ENCODE measurements around the gene PDE10A.

PDE10A gene

GRCh38 chr6:165659945-165660856 lies 2.8 kb downstream of the PDE10A start:
- no peak overlapping the region for H3K4me3 ChIP-seq (ENCODE audit: low read length)
- peaks cover 8% of the 10 kb centered on the region for H3K4me1 ChIP-seq (ENCODE audit: control insufficient read depth, insufficient read depth, low read length)
- H3K27me3 ChIP-seq (ENCODE audit: control insufficient read depth, insufficient read depth, low read length), result peaks cover 64% of the 10 kb centered on the region
- no peaks in the 10 kb centered on the region for H3K9me3 ChIP-seq (ENCODE audit: control insufficient read depth, low read length)
- H3K36me3 ChIP-seq (ENCODE audit: control insufficient read depth, insufficient read depth, low read length), result no peaks in the 10 kb centered on the region
- no peak overlapping the region for H3K9ac ChIP-seq (ENCODE audit: low read length)

GRCh38 chr6:165658395-165659058 lies 4.5 kb downstream of the PDE10A start:
- H3K27me3 ChIP-seq (ENCODE audit: control insufficient read depth, insufficient read depth, low read length), result peaks cover 47% of the 10 kb centered on the region
- no peak overlapping the region for H3K9ac ChIP-seq (ENCODE audit: low read length)
- no peaks in the 10 kb centered on the region for H3K9me3 ChIP-seq (ENCODE audit: control insufficient read depth, low read length)

GRCh38 chr6:165657325-165657680 lies 5.7 kb downstream of the PDE10A start:
- Histone ChIP-seq H3K27me3 (ENCODE audit: control insufficient read depth, insufficient read depth, low read length) (peaks cover 39% of the 10 kb centered on the region), H3K9ac (ENCODE audit: low read length) (no peak overlapping the region), H3K9me3 (ENCODE audit: control insufficient read depth, low read length) (no peaks in the 10 kb centered on the region), H3K4me1 (ENCODE audit: control insufficient read depth, insufficient read depth, low read length) (peaks cover 8% of the 10 kb centered on the region), H3K36me3 (ENCODE audit: control insufficient read depth, insufficient read depth, low read length) (no peaks in the 10 kb centered on the region), H3K4me3 (ENCODE audit: low read length) (no peak overlapping the region)

More at GRCh38 chr6:165658395-165659058, 4.5 kb downstream of the PDE10A start:
- Histone ChIP-seq H3K4me3 (ENCODE audit: low read length) (no peak overlapping the region), H3K4me1 (ENCODE audit: control insufficient read depth, insufficient read depth, low read length) (peaks cover 8% of the 10 kb centered on the region), H3K36me3 (ENCODE audit: control insufficient read depth, insufficient read depth, low read length) (no peaks in the 10 kb centered on the region)

GRCh38 chr6:165656581-165657324 lies 6.3 kb downstream of the PDE10A start:
- Histone ChIP-seq H3K9me3 (ENCODE audit: control insufficient read depth, low read length) (no peaks in the 10 kb centered on the region), H3K4me1 (ENCODE audit: control insufficient read depth, insufficient read depth, low read length) (peaks cover 8% of the 10 kb centered on the region), H3K9ac (ENCODE audit: low read length) (no peak overlapping the region), H3K4me3 (ENCODE audit: low read length) (no peak overlapping the region), H3K27me3 (ENCODE audit: control insufficient read depth, insufficient read depth, low read length) (peaks cover 38% of the 10 kb centered on the region), H3K36me3 (ENCODE audit: control insufficient read depth, insufficient read depth, low read length) (no peaks in the 10 kb centered on the region)

- no peak overlapping the region for H3K9ac ChIP-seq (ENCODE audit: low read length)
- no peaks in the 10 kb centered on the region for H3K9me3 ChIP-seq (ENCODE audit: control insufficient read depth, low read length)
- no peak overlapping the region for H3K4me3 ChIP-seq (ENCODE audit: low read length)
- H3K4me1 ChIP-seq (ENCODE audit: control insufficient read depth, insufficient read depth, low read length), result no peaks in the 10 kb centered on the region
- peaks cover 23% of the 10 kb centered on the region for H3K27me3 ChIP-seq (ENCODE audit: control insufficient read depth, insufficient read depth, low read length)
- H3K36me3 ChIP-seq (ENCODE audit: control insufficient read depth, insufficient read depth, low read length), result no peaks in the 10 kb centered on the region
Measured at GRCh38 chr6:165655191-165655590, 7.8 kb downstream of the PDE10A start.

GRCh38 chr6:165654144-165654543 lies 8.9 kb downstream of the PDE10A start:
- Histone ChIP-seq H3K9me3 (ENCODE audit: control insufficient read depth, low read length) (no peaks in the 10 kb centered on the region), H3K4me1 (ENCODE audit: control insufficient read depth, insufficient read depth, low read length) (no peaks in the 10 kb centered on the region), H3K9ac (ENCODE audit: low read length) (no peak overlapping the region), H3K27me3 (ENCODE audit: control insufficient read depth, insufficient read depth, low read length) (peaks cover 14% of the 10 kb centered on the region), H3K4me3 (ENCODE audit: low read length) (no peak overlapping the region), H3K36me3 (ENCODE audit: control insufficient read depth, insufficient read depth, low read length) (no peaks in the 10 kb centered on the region)

- no peaks in the 10 kb centered on the region for H3K36me3 ChIP-seq (ENCODE audit: control insufficient read depth, insufficient read depth, low read length)
- H3K4me3 ChIP-seq (ENCODE audit: low read length), result no peak overlapping the region
- H3K9me3 ChIP-seq (ENCODE audit: control insufficient read depth, low read length), result no peaks in the 10 kb centered on the region
- peaks cover 10% of the 10 kb centered on the region for H3K27me3 ChIP-seq (ENCODE audit: control insufficient read depth, insufficient read depth, low read length)
- no peaks in the 10 kb centered on the region for H3K4me1 ChIP-seq (ENCODE audit: control insufficient read depth, insufficient read depth, low read length)
- no peak overlapping the region for H3K9ac ChIP-seq (ENCODE audit: low read length)
Measured at GRCh38 chr6:165653607-165654006, 9.4 kb downstream of the PDE10A start.

GRCh38 chr6:165653196-165653595 lies 9.8 kb downstream of the PDE10A start:
- no peaks in the 10 kb centered on the region for H3K9me3 ChIP-seq (ENCODE audit: control insufficient read depth, low read length)
- no peaks in the 10 kb centered on the region for H3K4me1 ChIP-seq (ENCODE audit: control insufficient read depth, insufficient read depth, low read length)
- no peak overlapping the region for H3K4me3 ChIP-seq (ENCODE audit: low read length)
- H3K9ac ChIP-seq (ENCODE audit: low read length), result no peak overlapping the region
- H3K36me3 ChIP-seq (ENCODE audit: control insufficient read depth, insufficient read depth, low read length), result no peaks in the 10 kb centered on the region
- H3K27me3 ChIP-seq (ENCODE audit: control insufficient read depth, insufficient read depth, low read length), result peaks cover 8% of the 10 kb centered on the region

- H3K27me3 ChIP-seq (ENCODE audit: control insufficient read depth, insufficient read depth, low read length), result peaks cover 7% of the 10 kb centered on the region
- H3K9me3 ChIP-seq (ENCODE audit: control insufficient read depth, low read length), result no peaks in the 10 kb centered on the region
- H3K4me1 ChIP-seq (ENCODE audit: control insufficient read depth, insufficient read depth, low read length), result no peaks in the 10 kb centered on the region
- H3K9ac ChIP-seq (ENCODE audit: low read length), result no peak overlapping the region
- no peak overlapping the region for H3K4me3 ChIP-seq (ENCODE audit: low read length)
- no peaks in the 10 kb centered on the region for H3K36me3 ChIP-seq (ENCODE audit: control insufficient read depth, insufficient read depth, low read length)
Measured at GRCh38 chr6:165652766-165653165, 10.3 kb downstream of the PDE10A start.

GRCh38 chr6:165649166-165650137 lies 13.6 kb downstream of the PDE10A start:
- H3K36me3 ChIP-seq (ENCODE audit: control insufficient read depth, insufficient read depth, low read length), result no peaks in the 10 kb centered on the region
- no peak overlapping the region for H3K9ac ChIP-seq (ENCODE audit: low read length)
- H3K27me3 ChIP-seq (ENCODE audit: control insufficient read depth, insufficient read depth, low read length), result no peaks in the 10 kb centered on the region
- no peaks in the 10 kb centered on the region for H3K9me3 ChIP-seq (ENCODE audit: control insufficient read depth, low read length)
- no peak overlapping the region for H3K4me3 ChIP-seq (ENCODE audit: low read length)
- no peaks in the 10 kb centered on the region for H3K4me1 ChIP-seq (ENCODE audit: control insufficient read depth, insufficient read depth, low read length)

- Histone ChIP-seq H3K9ac (ENCODE audit: low read length) (no peak overlapping the region), H3K27me3 (ENCODE audit: control insufficient read depth, insufficient read depth, low read length) (no peaks in the 10 kb centered on the region), H3K36me3 (ENCODE audit: control insufficient read depth, insufficient read depth, low read length) (no peaks in the 10 kb centered on the region), H3K4me3 (ENCODE audit: low read length) (no peak overlapping the region), H3K4me1 (ENCODE audit: control insufficient read depth, insufficient read depth, low read length) (no peaks in the 10 kb centered on the region), H3K9me3 (ENCODE audit: control insufficient read depth, low read length) (no peaks in the 10 kb centered on the region)
Measured at GRCh38 chr6:165647041-165647440, 16.0 kb downstream of the PDE10A start.

Measured in mucosa of stomach (tissue), 1 donor.